Raji (cell line): ENCODE measurements around the gene GGA2.

ENCODE experiments used
- POLR2A ChIP-seq: IDR thresholded peaks from 2 replicates; pipeline ENCODE4 v1.6.1; 2011; ENCODE audit warnings: low read depth, low read length, control low read depth; ENCODE audit not compliant: insufficient read depth

The GGA2 gene

GRCh38 chr16:23528644-23529310 is 18.5 kb upstream of the GGA2 start:
- TF ChIP-seq POLR2A, result no peak

- TF ChIP-seq POLR2A, result no peak
These were observed 17.8 kb upstream of the GGA2 start for GRCh38 chr16:23527961-23528643.

GRCh38 chr16:23524886-23525285 is 14.6 kb upstream of the GGA2 start:
- no peak for TF ChIP-seq POLR2A

- TF ChIP-seq POLR2A, result no peak
These were observed 13.6 kb upstream of the GGA2 start for GRCh38 chr16:23523876-23524385.

- no peak for TF ChIP-seq POLR2A
These were observed 13.0 kb upstream of the GGA2 start for GRCh38 chr16:23523321-23523720.

- TF ChIP-seq POLR2A, result no peak
These were observed 11.7 kb upstream of the GGA2 start for GRCh38 chr16:23521965-23522364.

GRCh38 chr16:23521037-23521743 is 10.9 kb upstream of the GGA2 start:
- no peak for TF ChIP-seq POLR2A

GRCh38 chr16:23520500-23520899 is 10.2 kb upstream of the GGA2 start:
- no peak for TF ChIP-seq POLR2A

GRCh38 chr16:23519282-23519681 is 9.0 kb upstream of the GGA2 start:
- no peak; the same call in 1 of the 2 replicates for TF ChIP-seq POLR2A

GRCh38 chr16:23518435-23518891 is 8.2 kb upstream of the GGA2 start:
- TF ChIP-seq POLR2A, result peak; percentile 62

GRCh38 chr16:23516366-23517137 is 6.3 kb upstream of the GGA2 start:
- TF ChIP-seq POLR2A, result peak; percentile 64

- no peak for TF ChIP-seq POLR2A
These were observed 5.6 kb upstream of the GGA2 start for GRCh38 chr16:23515881-23516280.

- TF ChIP-seq POLR2A, result no peak
These were observed 4.3 kb upstream of the GGA2 start for GRCh38 chr16:23514381-23515152.

GRCh38 chr16:23512168-23512695 is 1.9 kb upstream of the GGA2 start:
- no peak for TF ChIP-seq POLR2A
